ENCODE measurements around the gene OR8B3.
"Not testable (repeated sequence)": the region's sequence is repeated elsewhere in the genome, so short reads cannot be mapped to it uniquely, and the experiment has no call there.

- TF ChIP-seq ZNF639, ZNF629 (tag by site-specific recombination; IDR thresholded peaks at IDR 0.05): not testable (repeated sequence)
- TF ChIP-seq, protein P1, sequence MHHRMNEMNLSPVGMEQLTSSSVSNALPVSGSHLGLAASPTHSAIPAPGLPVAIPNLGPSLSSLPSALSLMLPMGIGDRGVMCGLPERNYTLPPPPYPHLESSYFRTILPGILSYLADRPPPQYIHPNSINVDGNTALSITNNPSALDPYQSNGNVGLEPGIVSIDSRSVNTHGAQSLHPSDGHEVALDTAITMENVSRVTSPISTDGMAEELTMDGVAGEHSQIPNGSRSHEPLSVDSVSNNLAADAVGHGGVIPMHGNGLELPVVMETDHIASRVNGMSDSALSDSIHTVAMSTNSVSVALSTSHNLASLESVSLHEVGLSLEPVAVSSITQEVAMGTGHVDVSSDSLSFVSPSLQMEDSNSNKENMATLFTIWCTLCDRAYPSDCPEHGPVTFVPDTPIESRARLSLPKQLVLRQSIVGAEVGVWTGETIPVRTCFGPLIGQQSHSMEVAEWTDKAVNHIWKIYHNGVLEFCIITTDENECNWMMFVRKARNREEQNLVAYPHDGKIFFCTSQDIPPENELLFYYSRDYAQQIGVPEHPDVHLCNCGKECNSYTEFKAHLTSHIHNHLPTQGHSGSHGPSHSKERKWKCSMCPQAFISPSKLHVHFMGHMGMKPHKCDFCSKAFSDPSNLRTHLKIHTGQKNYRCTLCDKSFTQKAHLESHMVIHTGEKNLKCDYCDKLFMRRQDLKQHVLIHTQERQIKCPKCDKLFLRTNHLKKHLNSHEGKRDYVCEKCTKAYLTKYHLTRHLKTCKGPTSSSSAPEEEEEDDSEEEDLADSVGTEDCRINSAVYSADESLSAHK (tag by site-specific recombination; IDR thresholded peaks at IDR 0.05), result not testable (repeated sequence)
Observed at GRCh38 chr11:124403186-124403585, 4.4 kb upstream of the OR8B3 start.
